ENCODE results near the gene PAX8. TPM values are rescaled to one million over a fixed set of nuclear protein-coding genes. Genes with fewer than 3 reads are reported as not detected.

The PAX8 gene
- total RNA-seq, 1 donor from 2014 or later: 2.1 TPM

GRCh38 chr2:113232123-113232522 lies 46.6 kb downstream of the PAX8 start:
- no peak for TF ChIP-seq CTCF (IDR thresholded peaks at IDR 0.05; ENCODE audit: unreplicated experiment)
- peaks cover 5% of the 10 kb centered on the region for H3K27me3 Mint-ChIP-seq (ENCODE audit: unreplicated experiment)
- H3K9me3 Mint-ChIP-seq (ENCODE audit: unreplicated experiment): no peaks in the 10 kb centered on the region
- no peaks in the 10 kb centered on the region for H3K36me3 Mint-ChIP-seq (ENCODE audit: low read depth, unreplicated experiment)
- no peak overlapping the region for H3K4me3 Mint-ChIP-seq (ENCODE audit: unreplicated experiment)
- peaks cover 12% of the 10 kb centered on the region for H3K4me1 Mint-ChIP-seq (ENCODE audit: unreplicated experiment)
- no peak for DNase-seq (ENCODE audit: low spot score)
- H3K27ac Mint-ChIP-seq (ENCODE audit: unreplicated experiment): no peak overlapping the region

- TF ChIP-seq CTCF (IDR thresholded peaks at IDR 0.05; ENCODE audit: unreplicated experiment): no peak
- Mint-ChIP-seq H3K27me3 (ENCODE audit: unreplicated experiment) (peaks cover 5% of the 10 kb centered on the region), H3K36me3 (ENCODE audit: low read depth, unreplicated experiment) (no peaks in the 10 kb centered on the region), H3K27ac (ENCODE audit: unreplicated experiment) (no peak overlapping the region), H3K9me3 (ENCODE audit: unreplicated experiment) (no peaks in the 10 kb centered on the region), H3K4me3 (ENCODE audit: unreplicated experiment) (no peak overlapping the region), H3K4me1 (ENCODE audit: unreplicated experiment) (peaks cover 12% of the 10 kb centered on the region)
- DNase-seq (ENCODE audit: low spot score): no peak
Observed at GRCh38 chr2:113231064-113231463, 47.7 kb downstream of the PAX8 start.

- no peaks in the 10 kb centered on the region for H3K36me3 Mint-ChIP-seq (ENCODE audit: low read depth, unreplicated experiment)
- peaks cover 12% of the 10 kb centered on the region for H3K4me1 Mint-ChIP-seq (ENCODE audit: unreplicated experiment)
- H3K9me3 Mint-ChIP-seq (ENCODE audit: unreplicated experiment): no peaks in the 10 kb centered on the region
- peaks cover 5% of the 10 kb centered on the region for H3K27me3 Mint-ChIP-seq (ENCODE audit: unreplicated experiment)
- H3K27ac Mint-ChIP-seq (ENCODE audit: unreplicated experiment): no peak overlapping the region
- DNase-seq (ENCODE audit: low spot score): no peak
- no peak overlapping the region for H3K4me3 Mint-ChIP-seq (ENCODE audit: unreplicated experiment)
- TF ChIP-seq CTCF (IDR thresholded peaks at IDR 0.05; ENCODE audit: unreplicated experiment): no peak
Observed at GRCh38 chr2:113230531-113230930, 48.2 kb downstream of the PAX8 start.

GRCh38 chr2:113229795-113230194 lies 48.9 kb downstream of the PAX8 start:
- TF ChIP-seq CTCF (IDR thresholded peaks at IDR 0.05; ENCODE audit: unreplicated experiment): no peak
- Mint-ChIP-seq H3K27me3 (ENCODE audit: unreplicated experiment) (peaks cover 5% of the 10 kb centered on the region), H3K36me3 (ENCODE audit: low read depth, unreplicated experiment) (no peaks in the 10 kb centered on the region), H3K4me3 (ENCODE audit: unreplicated experiment) (no peak overlapping the region), H3K4me1 (ENCODE audit: unreplicated experiment) (peaks cover 12% of the 10 kb centered on the region), H3K27ac (ENCODE audit: unreplicated experiment) (no peak overlapping the region), H3K9me3 (ENCODE audit: unreplicated experiment) (no peaks in the 10 kb centered on the region)
- DNase-seq (ENCODE audit: low spot score): no peak

- Mint-ChIP-seq H3K9me3 (ENCODE audit: unreplicated experiment) (no peaks in the 10 kb centered on the region), H3K27me3 (ENCODE audit: unreplicated experiment) (peaks cover 5% of the 10 kb centered on the region), H3K27ac (ENCODE audit: unreplicated experiment) (no peak overlapping the region), H3K36me3 (ENCODE audit: low read depth, unreplicated experiment) (no peaks in the 10 kb centered on the region), H3K4me3 (ENCODE audit: unreplicated experiment) (no peak overlapping the region), H3K4me1 (ENCODE audit: unreplicated experiment) (peaks cover 12% of the 10 kb centered on the region)
- no peak for DNase-seq (ENCODE audit: low spot score)
- no peak for TF ChIP-seq CTCF (IDR thresholded peaks at IDR 0.05; ENCODE audit: unreplicated experiment)
Observed at GRCh38 chr2:113228991-113229716, 49.6 kb downstream of the PAX8 start.

Data from endothelial cell (in vitro differentiated cells).